Measurements from ENCODE around the gene C5orf58. TPM values are rescaled to one million over a fixed set of nuclear protein-coding genes. Genes with fewer than 3 reads are reported as not detected.

Gene C5orf58
- total RNA-seq, 4 donors from 2014 or later: not detected

- Histone ChIP-seq H3K4me3 (no peak overlapping the region), H3K27ac (no peak overlapping the region), H3K4me1 (peaks cover 30% of the 10 kb centered on the region), H3K9me3 (no peaks in the 10 kb centered on the region), H3K36me3 (no peaks in the 10 kb centered on the region), H3K27me3 (no peaks in the 10 kb centered on the region)
- no peak for DNase-seq (ENCODE audit: low spot score in 2 of 2)
- TF ChIP-seq EP300 (IDR thresholded peaks at IDR 0.05) (no peak), POLR2A (IDR thresholded peaks at IDR 0.05) (no peak), CTCF (IDR thresholded peaks at IDR 0.05) (no peak), POLR2AphosphoS5 (IDR thresholded peaks at IDR 0.05) (no peak)
- WGBS: 56% methylated on average over 4 of the region's 4 CpGs
These were observed 57.0 kb downstream of the C5orf58 start for GRCh38 chr5:170289764-170290163.

DNA sequence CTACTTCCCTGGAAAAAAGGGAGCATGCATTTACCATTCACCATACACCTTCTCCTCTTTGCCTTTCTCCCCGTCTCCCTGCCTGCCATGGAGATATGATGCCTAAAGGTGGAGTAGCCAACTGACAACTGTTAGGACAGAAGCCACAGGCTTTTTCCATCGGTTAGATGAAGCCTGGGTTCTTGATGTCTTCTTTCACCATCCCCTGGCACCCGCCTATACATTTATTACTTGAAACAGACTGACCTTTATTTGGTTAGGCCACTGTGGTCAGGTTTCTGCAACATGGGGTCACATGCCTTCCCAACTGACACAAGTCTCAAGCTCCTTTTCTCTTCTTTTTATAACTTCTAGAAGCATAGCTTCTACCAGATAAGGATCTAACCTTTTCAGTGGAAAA lies 57.7 kb downstream of the C5orf58 start:
- WGBS: 86% methylated on average over 3 of the region's 3 CpGs
- no peak for DNase-seq (ENCODE audit: low spot score in 2 of 2)
- no peak overlapping the region for H3K27ac ChIP-seq
- no peaks in the 10 kb centered on the region for H3K27me3 ChIP-seq
- no peaks in the 10 kb centered on the region for H3K9me3 ChIP-seq
- TF ChIP-seq EP300 (IDR thresholded peaks at IDR 0.05) (no peak), CTCF (IDR thresholded peaks at IDR 0.05) (no peak), POLR2A (IDR thresholded peaks at IDR 0.05) (no peak), POLR2AphosphoS5 (IDR thresholded peaks at IDR 0.05) (no peak)
- H3K4me3 ChIP-seq: no peak overlapping the region
- peaks cover 30% of the 10 kb centered on the region for H3K4me1 ChIP-seq
- H3K36me3 ChIP-seq: no peaks in the 10 kb centered on the region

DNA sequence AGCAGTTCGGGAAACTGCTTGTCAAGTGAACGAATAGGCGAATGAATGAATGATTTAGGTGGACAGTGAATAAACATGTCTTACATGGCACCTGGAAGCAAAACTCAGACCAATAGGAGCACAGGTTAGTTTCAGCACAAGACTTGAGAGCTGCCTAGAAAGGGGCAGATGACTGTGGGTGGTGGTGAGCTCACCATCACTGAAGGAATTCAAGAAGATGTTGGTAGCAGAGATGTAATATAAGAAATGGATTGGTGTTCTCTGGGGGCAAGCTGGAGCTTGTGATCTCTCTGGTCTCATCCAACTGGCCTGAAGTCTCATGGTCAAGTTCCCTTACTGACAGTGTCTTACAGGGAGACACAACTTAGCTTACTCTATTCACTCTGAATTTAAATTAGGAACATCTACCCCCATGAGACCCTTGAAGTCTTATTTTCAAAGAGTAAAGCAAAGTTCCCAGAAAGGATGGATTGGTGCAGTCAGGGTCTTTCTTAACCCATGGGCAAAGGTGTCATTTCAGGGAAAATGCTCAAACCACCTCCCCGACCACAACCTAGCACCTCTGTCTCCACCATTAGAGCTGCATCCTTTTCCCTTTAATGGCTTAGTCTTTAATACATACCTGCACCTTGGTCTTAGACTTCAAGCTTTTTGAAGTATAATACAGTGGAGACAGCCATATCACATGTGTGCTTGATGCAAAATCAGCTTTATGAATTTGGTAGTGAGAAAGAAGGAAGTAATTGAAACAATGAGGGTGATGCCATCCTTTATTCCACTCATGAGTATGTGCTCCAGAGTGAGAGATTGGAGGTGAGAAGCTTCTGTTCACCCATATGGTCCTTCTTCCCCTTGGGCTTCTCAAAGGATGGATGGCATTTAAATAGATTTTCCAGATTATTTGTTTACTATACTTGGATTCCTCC lies 59.7 kb downstream of the C5orf58 start:
- TF ChIP-seq POLR2A (IDR thresholded peaks at IDR 0.05) (no peak), POLR2AphosphoS5 (IDR thresholded peaks at IDR 0.05) (no peak), CTCF (IDR thresholded peaks at IDR 0.05) (no peak), EP300 (IDR thresholded peaks at IDR 0.05) (no peak)
- peaks cover 30% of the 10 kb centered on the region for H3K4me1 ChIP-seq
- H3K9me3 ChIP-seq: no peaks in the 10 kb centered on the region
- H3K27me3 ChIP-seq: no peaks in the 10 kb centered on the region
- DNase-seq (ENCODE audit: low spot score in 2 of 2): no peak
- H3K36me3 ChIP-seq: no peaks in the 10 kb centered on the region
- no peak overlapping the region for H3K4me3 ChIP-seq
- H3K27ac ChIP-seq: no peak overlapping the region
- 93% methylated on average over 4 of the region's 4 CpGs for WGBS

DNA sequence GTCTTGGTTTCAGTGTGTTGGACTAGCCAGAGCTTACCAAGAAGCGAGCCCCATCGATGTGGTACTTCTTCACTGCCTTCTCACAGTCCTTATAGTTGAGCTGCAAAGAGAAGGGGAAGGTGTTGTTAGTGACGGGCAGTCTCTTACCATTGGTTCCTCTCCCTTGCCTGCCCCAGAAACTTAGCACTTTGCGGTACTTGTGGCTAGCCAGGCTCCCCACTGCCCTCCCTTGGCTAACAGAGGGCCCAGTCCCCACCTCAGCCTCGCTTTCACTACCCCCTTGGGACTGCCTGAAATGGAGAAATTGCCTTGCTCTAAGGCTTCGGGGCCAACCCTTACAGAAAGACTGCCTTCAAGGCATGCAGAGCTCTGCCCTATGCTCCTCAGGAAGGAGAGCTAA lies 60.5 kb downstream of the C5orf58 start:
- Histone ChIP-seq H3K36me3 (no peaks in the 10 kb centered on the region), H3K4me1 (peaks cover 31% of the 10 kb centered on the region), H3K4me3 (no peak overlapping the region), H3K9me3 (no peaks in the 10 kb centered on the region), H3K27me3 (no peaks in the 10 kb centered on the region), H3K27ac (no peak overlapping the region)
- WGBS: 72% methylated on average over 6 of the region's 6 CpGs
- DNase-seq (ENCODE audit: low spot score in 2 of 2): no peak
- TF ChIP-seq POLR2AphosphoS5 (IDR thresholded peaks at IDR 0.05) (no peak), EP300 (IDR thresholded peaks at IDR 0.05) (no peak), POLR2A (IDR thresholded peaks at IDR 0.05) (no peak), CTCF (IDR thresholded peaks at IDR 0.05) (no peak)

DNA sequence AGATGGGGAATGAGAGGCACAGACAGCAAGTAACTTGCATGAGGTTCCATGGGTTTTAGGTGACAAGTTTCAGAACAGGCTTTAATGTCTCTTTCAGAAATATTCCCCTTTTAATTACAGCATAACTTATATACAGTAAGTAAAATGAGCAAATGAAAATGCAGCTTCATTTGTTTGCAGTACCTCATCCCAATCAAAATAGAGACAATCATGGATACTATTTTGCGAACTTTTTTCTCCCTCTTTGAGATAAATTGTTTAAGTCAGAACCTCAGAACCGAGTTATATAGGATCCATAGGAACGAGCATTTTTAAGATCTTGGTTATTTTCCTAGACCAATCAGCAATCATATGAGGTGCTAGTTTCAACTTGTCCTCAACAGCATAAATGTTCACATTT lies 61.3 kb downstream of the C5orf58 start:
- no peaks in the 10 kb centered on the region for H3K27me3 ChIP-seq
- H3K36me3 ChIP-seq: no peaks in the 10 kb centered on the region
- H3K9me3 ChIP-seq: no peaks in the 10 kb centered on the region
- no peak overlapping the region for H3K4me3 ChIP-seq
- no peak for DNase-seq (ENCODE audit: low spot score in 2 of 2)
- WGBS: 63% methylated on average over 3 of the region's 3 CpGs
- TF ChIP-seq POLR2A (IDR thresholded peaks at IDR 0.05) (no peak), POLR2AphosphoS5 (IDR thresholded peaks at IDR 0.05) (no peak), CTCF (IDR thresholded peaks at IDR 0.05) (no peak), EP300 (IDR thresholded peaks at IDR 0.05) (no peak)
- H3K27ac ChIP-seq: no peak overlapping the region
- peaks cover 24% of the 10 kb centered on the region for H3K4me1 ChIP-seq

All from suprapubic skin (tissue), 4 donors.